Measurements from ENCODE around the gene SPTBN5.

The SPTBN5 gene

GRCh38 chr15:41862515-41863116 lies 31.2 kb downstream of the SPTBN5 start:
- FAIRE-seq = no peak

- FAIRE-seq = no peak
These were observed 32.0 kb downstream of the SPTBN5 start for GRCh38 chr15:41861736-41862356.

- no peak for FAIRE-seq
These were observed 33.6 kb downstream of the SPTBN5 start for GRCh38 chr15:41860049-41860828.

GRCh38 chr15:41858756-41859155 lies 35.1 kb downstream of the SPTBN5 start:
- FAIRE-seq = no peak

- no peak for FAIRE-seq
These were observed 36.5 kb downstream of the SPTBN5 start for GRCh38 chr15:41857316-41857715.

- no peak for FAIRE-seq
These were observed 37.1 kb downstream of the SPTBN5 start for GRCh38 chr15:41856716-41857115.

- no peak for FAIRE-seq
These were observed 37.6 kb downstream of the SPTBN5 start for GRCh38 chr15:41856262-41856661.

- no peak for FAIRE-seq
These were observed 38.4 kb downstream of the SPTBN5 start for GRCh38 chr15:41855261-41855961.

GRCh38 chr15:41854443-41854842 lies 39.4 kb downstream of the SPTBN5 start:
- FAIRE-seq = no peak

GRCh38 chr15:41853831-41854230 lies 40.0 kb downstream of the SPTBN5 start:
- FAIRE-seq = no peak

GRCh38 chr15:41852736-41853590 lies 40.9 kb downstream of the SPTBN5 start:
- FAIRE-seq = no peak

- FAIRE-seq = no peak
These were observed 42.0 kb downstream of the SPTBN5 start for GRCh38 chr15:41851755-41852370.

GRCh38 chr15:41851167-41851523 lies 42.7 kb downstream of the SPTBN5 start:
- FAIRE-seq = no peak

GRCh38 chr15:41850482-41851166 lies 43.2 kb downstream of the SPTBN5 start:
- no peak for FAIRE-seq

- FAIRE-seq = no peak
These were observed 44.0 kb downstream of the SPTBN5 start for GRCh38 chr15:41849861-41850260.

GRCh38 chr15:41849204-41849603 lies 44.6 kb downstream of the SPTBN5 start:
- FAIRE-seq = no peak

- FAIRE-seq = no peak
These were observed 45.2 kb downstream of the SPTBN5 start for GRCh38 chr15:41848631-41849030.

GRCh38 chr15:41847981-41848380 lies 45.9 kb downstream of the SPTBN5 start:
- FAIRE-seq = no peak

- no peak for FAIRE-seq
These were observed 46.6 kb downstream of the SPTBN5 start for GRCh38 chr15:41847206-41847605.

GRCh38 chr15:41844814-41845213 lies 49.0 kb downstream of the SPTBN5 start:
- FAIRE-seq = no peak

GRCh38 chr15:41843571-41843970 lies 50.3 kb downstream of the SPTBN5 start:
- no peak for FAIRE-seq
